K562 (cell line): ENCODE measurements around the gene VGLL1. TPM values are rescaled to one million over a fixed set of nuclear protein-coding genes. Genes with fewer than 3 reads are reported as not detected.

ENCODE experiments used
- ATAC-seq: fragments of 200-7000 bp; cut with Tn5 transposase; 3 replicates; pipeline ENCODE4 v1.9.1; 2020; ENCODE audit warnings: moderate library complexity
- BruUV-seq: library from RNA; stranded (reverse); fragments of 400-500 nt; replicated peaks from 2 replicates; lab custom pipeline; 2021; lab: Mats Ljungman, UMichigan
- CTCF ChIA-PET: fragments of 300-600 bp; formaldehyde crosslinking; extraction: SDS; loops from one replicate; lab custom pipeline; 2021; ENCODE audit warnings: low intra/inter-chr PET ratio; lab: Yijun Ruan, JAX
- POLR2A ChIA-PET: fragments of 300-600, 350-650 bp; sonication (Branson Sonifier 250); formaldehyde crosslinking; extraction: SDS; loops from one replicate; lab custom pipeline; 2021; ENCODE audit warnings: antibody characterized with exemption, inconsistent platforms; lab: Yijun Ruan, JAX
- DNase-seq, 4 experiments: peaks; one replicate each; pipeline versions ENCODE4 v3.0.0 to v3.0.0-alpha.2; 2011 to 2018; ENCODE audit warnings: low spot score in 3 of 4, mixed read lengths in 3 of 4; ENCODE audit errors: extremely low read depth in 1 of 4
- FAIRE-seq: peaks from 2 replicates; lab custom pipeline; 2011; peaks lifted over from hg19 to GRCh38; lab: Jason Lieb, UNC
- H2AFZ ChIP-seq: 2 replicates; pipeline ENCODE4 v1.6.0; 2011; ENCODE audit warnings: low read depth, low read length, control low read depth, inconsistent platforms
- H3K27ac ChIP-seq: fragments of 200-600 bp; 3 replicates; pipeline ENCODE4 v1.8.0; 2011; ENCODE audit warnings: low read depth, mild to moderate bottlenecking, control low read depth, inconsistent platforms, low read length, moderate library complexity, mixed read lengths; ENCODE audit errors: extremely low read depth
- H3K27me3 ChIP-seq, 2 experiments: fragments of 300-600 bp in 1 of 2; 2 replicates in 1 of 2; 3 replicates in 1 of 2; pipeline versions ENCODE4 v1.6.0 to v1.8.0; 2011; ENCODE audit warnings: inconsistent platforms in 2 of 2, low read length in 2 of 2, mild to moderate bottlenecking in 1 of 2, mixed read lengths in 1 of 2, moderate library complexity in 1 of 2; ENCODE audit not compliant: control insufficient read depth in 2 of 2, insufficient read depth in 2 of 2
- H3K36me3 ChIP-seq: fragments of 300-600 bp; 3 replicates; pipeline ENCODE4 v1.8.0; 2011; ENCODE audit warnings: mild to moderate bottlenecking, low read length, inconsistent platforms; ENCODE audit not compliant: control insufficient read depth, insufficient read depth
- H3K4me1 ChIP-seq, 2 experiments: fragments of 200-600 bp in 1 of 2; replicated peaks in 1 of 2; 2 replicates in 1 of 2; 3 replicates in 1 of 2; pipeline versions ENCODE4 v1.5.1 to v1.8.0; 2011; ENCODE audit warnings: inconsistent platforms in 2 of 2, low read length in 2 of 2, mild to moderate bottlenecking in 1 of 2, mixed read lengths in 1 of 2, moderate library complexity in 1 of 2; ENCODE audit not compliant: control insufficient read depth in 2 of 2, insufficient read depth in 2 of 2
- H3K4me2 ChIP-seq: 2 replicates; pipeline ENCODE4 v1.6.1; 2011; ENCODE audit warnings: low read length, control low read depth, inconsistent platforms, mixed read lengths; ENCODE audit not compliant: insufficient read depth
- H3K4me3 ChIP-seq: fragments of 200-600 bp; sonication (generic), shearing (Covaris generic); 2 replicates; pipeline ENCODE4 v1.5.1; 2016; ENCODE audit warnings: control low read depth, inconsistent platforms
- H3K79me2 ChIP-seq: fragments of 200-600 bp; 3 replicates; pipeline ENCODE4 v1.8.0; 2011; ENCODE audit warnings: low read length, inconsistent platforms; ENCODE audit not compliant: control insufficient read depth, insufficient read depth
- H3K9ac ChIP-seq, 2 experiments: 2 replicates each; pipeline versions ENCODE4 v1.6.0 to v1.6.1; 2011; ENCODE audit warnings: low read depth in 2 of 2, low read length in 2 of 2, control low read depth in 1 of 2, inconsistent platforms in 1 of 2, mild to moderate bottlenecking in 1 of 2, mixed read lengths in 1 of 2; ENCODE audit not compliant: insufficient read depth in 1 of 2
- H3K9me1 ChIP-seq: one replicate; pipeline ENCODE4 v1.6.0; 2011; ENCODE audit warnings: inconsistent platforms, mild to moderate bottlenecking, low read length, moderate library complexity; ENCODE audit not compliant: control insufficient read depth, insufficient read depth
- H3K9me3 ChIP-seq: replicated peaks from 2 replicates; pipeline ENCODE4 v1.5.1; 2011; ENCODE audit warnings: low read depth, low read length, inconsistent platforms; ENCODE audit not compliant: control insufficient read depth, insufficient read depth
- H4K20me1 ChIP-seq: replicated peaks from 2 replicates; pipeline ENCODE4 v1.6.1; 2011; ENCODE audit warnings: low read length, inconsistent platforms, mixed read lengths; ENCODE audit not compliant: control insufficient read depth, insufficient read depth
- FOS ChIP-seq: IDR thresholded peaks from 3 replicates; pipeline ENCODE4 v1.6.1; 2011; ENCODE audit not compliant: insufficient read length; ENCODE audit errors: extremely low read depth
- NR3C1 ChIP-seq: sonication (generic); formaldehyde crosslinking; IDR thresholded peaks from 2 replicates; pipeline ENCODE4 v1.8.1; 2022; ENCODE audit warnings: missing genetic modification reagents
- SLC30A9 ChIP-seq: fragments of 250-450 bp; sonication (Bioruptor Pico); IDR thresholded peaks from 2 replicates; pipeline ENCODE4 v1.8.0; 2022; ENCODE audit warnings: mild to moderate bottlenecking, moderate library complexity
- SNIP1 ChIP-seq: fragments of 450-650 bp; IDR thresholded peaks from 2 replicates; pipeline ENCODE4 v1.7.1; 2017; ENCODE audit warnings: low read depth, mild to moderate bottlenecking
- ZC3H11A ChIP-seq: IDR thresholded peaks from 2 replicates; pipeline ENCODE4 v1.6.1; 2012; ENCODE audit warnings: low read depth, low read length, improper control_type of control experiment
- WGBS: fragments of 100-300 bp; shearing (Covaris generic); methylation state at CpG from one replicate; pipeline ENCODE4 v1.1.6; 2016; ENCODE audit warnings: low coverage, mixed read lengths; ENCODE audit not compliant: insufficient coverage; ENCODE audit errors: missing lambda C conversion rate; 5-methylcytosine and 5-hydroxymethylcytosine counted together
- in situ Hi-C: fragments of 300-500 bp; cut with MboI; formaldehyde crosslinking; loops from 4 replicates; pipeline ENCODE4 v1.15.0; 2018; ENCODE audit warnings: inconsistent platforms, mixed read lengths
- intact Hi-C: fragments of 100-400 bp; cut with micrococcal nuclease; formaldehyde crosslinking; loops from 2 replicates; pipeline ENCODE4 v1.14.2; 2022
- polyA plus RNA-seq, 8 experiments: library from polyadenylated mRNA; depleted of rRNA in 4 of 8; stranded (reverse) in 5 of 8; unstranded in 3 of 8; fragments of >200 nt; fragmentation: Nextera tagmentation in 2 of 8; fragmentation: Illumina TruSeq in 1 of 8; extraction: Ambion mirVana in 2 of 8; extraction: Trizol in 1 of 8; gene quantifications; 2 replicates each; pipeline versions ENCODE4 v1.2.1 to v1.2.3, GENCODE V29; 2011 to 2014; ENCODE audit warnings: inconsistent platforms in 1 of 8, missing spikeins in 1 of 8
- total RNA-seq, 7 experiments: library from RNA; depleted of rRNA in 6 of 7; stranded (reverse); fragments of >200 nt in 6 of 7; fragmentation: Illumina TruSeq in 2 of 7; extraction: Trizol in 2 of 7; gene quantifications; 2 replicates each; pipeline versions ENCODE4 v1.2.1 to v1.2.3, GENCODE V29; 2011 to 2021; ENCODE audit warnings: low replicate concordance in 1 of 7

Gene VGLL1
- total and polyA plus RNA-seq, 9 of the 15 experiments (the other 6 are each of a cell fraction or from before 2014, with no cell fraction given): not detected

- FAIRE-seq: no peak
Observed at GRCh38 chrX:136597356-136597755, 65.3 kb downstream of the VGLL1 start.

DNA sequence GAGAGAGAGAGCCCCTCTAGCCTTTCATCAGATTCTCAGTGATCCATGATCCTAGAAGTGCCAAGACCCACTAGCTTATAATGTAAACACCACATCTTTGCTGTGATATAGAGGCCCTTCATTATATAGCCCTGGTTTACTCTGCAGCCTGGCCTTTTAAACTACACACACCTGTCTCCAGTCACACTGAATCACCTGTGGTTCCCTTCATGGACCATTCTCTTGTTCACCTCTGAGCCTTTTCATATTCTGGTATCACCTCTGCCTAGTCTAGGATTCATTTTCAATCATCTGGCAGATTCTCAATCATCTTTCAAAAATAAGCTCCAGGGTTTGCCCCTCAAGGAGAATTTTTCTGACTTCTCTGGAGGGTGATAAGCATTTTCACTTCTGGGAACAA, 65.9 kb downstream of the VGLL1 start:
- ChIA-PET POLR2A (no interaction called here), CTCF (no interaction called here)
- Histone ChIP-seq H3K4me3 (no peak overlapping the region), H2AFZ (no peak overlapping the region), H3K27ac (no peak overlapping the region), H3K9me1 (no peaks in the 10 kb centered on the region), H3K79me2 (no peaks in the 10 kb centered on the region), H3K9me3 (no peaks in the 10 kb centered on the region), H3K36me3 (no peaks in the 10 kb centered on the region), H3K27me3 (no peaks in the 10 kb centered on the region), H3K9ac (no peak overlapping the region), H3K4me1 (no peaks in the 10 kb centered on the region), H3K4me2 (no peak overlapping the region), H4K20me1 (no peaks in the 10 kb centered on the region)
- DNase-seq (no peak), FAIRE-seq (no peak), ATAC-seq (no peak)
- TF ChIP-seq SNIP1: no peak
- no peak for TF ChIP-seq SLC30A9 (CRISPR knock-in tag)
- TF ChIP-seq NR3C1: no peak
- TF ChIP-seq FOS: no peak
- BruUV-seq: no TSS peak
- in situ Hi-C loops (no loop called here), intact Hi-C loops (no loop called here)

More at GRCh38 chrX:136597356-136597755, 65.3 kb downstream of the VGLL1 start:
- no peak overlapping the region for H3K4me3 ChIP-seq
- H3K9me3 ChIP-seq: no peaks in the 10 kb centered on the region
- H2AFZ ChIP-seq: no peak overlapping the region
- 0% methylated on average over 2 of the region's 2 CpGs for WGBS
- CTCF ChIA-PET: no interaction called here
- intact Hi-C loops (no loop called here), in situ Hi-C loops (no loop called here)
- no peaks in the 10 kb centered on the region for H3K27me3 ChIP-seq
- POLR2A ChIA-PET: no interaction called here
- no peak for TF ChIP-seq ZC3H11A
- BruUV-seq: no TSS peak
- H3K9ac ChIP-seq: no peak overlapping the region
- H3K27ac ChIP-seq: no peak overlapping the region
- H3K4me1 ChIP-seq: no peaks in the 10 kb centered on the region
- no peaks in the 10 kb centered on the region for H3K36me3 ChIP-seq
- no peaks in the 10 kb centered on the region for H3K9me1 ChIP-seq
- no peaks in the 10 kb centered on the region for H4K20me1 ChIP-seq
- no peak for ATAC-seq
- H3K4me2 ChIP-seq: no peak overlapping the region
- no peak for DNase-seq
- H3K79me2 ChIP-seq: no peaks in the 10 kb centered on the region
